Stimulated activated CD8-positive, alpha-beta memory T cell treated with anti-CD3 and anti-CD28 coated beads, Interleukin-15, amount 100 ng/mL, for 48 hours (primary cell): Measurements from ENCODE around the gene CYP4A22.
"Not testable (repeated sequence)": the region's sequence is repeated elsewhere in the genome, so short reads cannot be mapped to it uniquely, and the experiment has no call there.

Experiments used
- DNase-seq, 2 donors: peaks; one replicate each; pipeline ENCODE4 v3.0.0-alpha.2; 2020; ENCODE audit warnings: low read depth in 2 of 2

CYP4A22 gene, protein sequence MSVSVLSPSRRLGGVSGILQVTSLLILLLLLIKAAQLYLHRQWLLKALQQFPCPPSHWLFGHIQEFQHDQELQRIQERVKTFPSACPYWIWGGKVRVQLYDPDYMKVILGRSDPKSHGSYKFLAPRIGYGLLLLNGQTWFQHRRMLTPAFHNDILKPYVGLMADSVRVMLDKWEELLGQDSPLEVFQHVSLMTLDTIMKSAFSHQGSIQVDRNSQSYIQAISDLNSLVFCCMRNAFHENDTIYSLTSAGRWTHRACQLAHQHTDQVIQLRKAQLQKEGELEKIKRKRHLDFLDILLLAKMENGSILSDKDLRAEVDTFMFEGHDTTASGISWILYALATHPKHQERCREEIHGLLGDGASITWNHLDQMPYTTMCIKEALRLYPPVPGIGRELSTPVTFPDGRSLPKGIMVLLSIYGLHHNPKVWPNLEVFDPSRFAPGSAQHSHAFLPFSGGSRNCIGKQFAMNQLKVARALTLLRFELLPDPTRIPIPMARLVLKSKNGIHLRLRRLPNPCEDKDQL

DNA sequence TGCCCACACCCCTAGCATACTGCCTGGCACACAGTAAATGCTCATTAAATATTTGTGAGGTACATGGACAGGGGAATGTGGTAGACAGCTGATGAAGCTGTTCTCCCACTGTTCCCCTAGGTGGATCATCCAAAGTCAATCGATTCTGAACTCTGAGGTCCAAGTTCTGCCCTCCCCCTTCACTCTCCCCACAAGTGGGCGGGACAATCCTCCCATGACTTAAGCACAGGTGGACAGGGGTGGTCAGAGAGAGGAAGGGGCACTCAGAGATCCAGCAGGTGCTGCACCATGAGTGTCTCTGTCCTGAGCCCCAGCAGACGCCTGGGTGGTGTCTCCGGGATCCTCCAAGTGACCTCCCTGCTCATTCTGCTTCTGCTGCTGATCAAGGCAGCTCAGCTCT lies at the start of gene CYP4A22:
TSS of gene CYP4A22 (plus strand) at position 244 of the 400 bp plus-strand sequence. CDS start at position 289, 45 bp downstream.
- DNase-seq, result no peak

DNA sequence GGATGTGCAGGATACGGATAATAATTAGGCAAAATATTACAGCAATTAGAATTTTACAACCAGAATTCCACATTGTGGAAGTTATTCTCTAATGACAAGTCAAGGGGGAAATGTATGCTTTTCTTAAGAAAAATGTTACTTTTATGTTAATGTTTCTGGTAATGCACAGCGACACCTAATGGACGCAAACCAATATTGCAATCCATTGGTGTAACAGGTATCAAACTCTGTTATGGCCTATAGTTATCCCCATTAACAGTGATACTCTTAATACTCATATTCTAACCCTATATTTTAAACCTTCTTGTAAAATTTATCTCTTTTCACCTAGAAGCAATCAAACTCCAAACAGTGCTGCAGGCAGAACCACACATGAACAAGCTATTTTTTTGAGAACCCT lies 47.9 kb upstream of the CYP4A22 start:
- not testable (repeated sequence) for DNase-seq

GRCh38 chr1:47091476-47091875 lies 45.8 kb upstream of the CYP4A22 start:
- DNase-seq, result not testable (repeated sequence)

- no peak for DNase-seq
Measured at GRCh38 chr1:47104816-47105215, 32.4 kb upstream of the CYP4A22 start.

GRCh38 chr1:47106792-47107191 lies 30.4 kb upstream of the CYP4A22 start:
- no peak for DNase-seq

DNA sequence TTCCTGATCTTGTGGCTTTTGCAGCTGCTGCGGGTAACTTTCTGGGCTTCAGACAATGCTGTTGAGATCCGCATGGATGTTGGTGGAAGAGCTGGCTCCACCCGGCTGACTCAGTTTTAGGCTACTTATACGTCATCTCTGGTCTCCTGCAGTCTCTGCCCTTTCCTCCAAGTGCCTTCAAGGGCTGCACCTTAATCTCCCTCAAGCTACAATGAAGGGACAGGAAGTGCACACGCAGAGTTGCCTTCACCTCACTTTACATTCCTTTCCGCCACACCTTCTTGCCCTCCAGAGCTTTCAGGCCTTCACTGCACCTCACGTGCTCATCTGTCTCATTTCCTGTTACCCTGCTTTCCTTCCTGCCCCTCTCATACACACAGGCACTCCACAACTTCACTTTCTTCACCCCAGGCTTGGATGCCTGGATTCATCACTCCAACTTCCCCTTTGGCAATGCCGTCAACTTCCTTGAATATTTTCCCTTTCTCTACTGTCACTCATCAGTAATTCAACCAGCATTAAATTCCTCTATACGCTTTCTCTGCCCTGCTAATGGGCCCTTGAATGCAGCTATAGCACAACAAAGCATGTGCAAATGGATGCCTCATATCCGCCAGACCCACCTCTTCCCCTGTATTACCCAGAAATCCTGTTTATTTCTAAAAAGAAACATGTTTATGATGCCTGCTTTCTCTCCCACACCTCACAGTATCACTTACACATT lies 29.2 kb upstream of the CYP4A22 start:
- DNase-seq, result not testable (repeated sequence)

- not testable (repeated sequence) for DNase-seq
Measured at GRCh38 chr1:47109482-47109881, 27.8 kb upstream of the CYP4A22 start.

GRCh38 chr1:47113178-47113577 lies 24.1 kb upstream of the CYP4A22 start:
- DNase-seq, result no peak

- not testable (repeated sequence) for DNase-seq
Measured at GRCh38 chr1:47121039-47121438, 16.2 kb upstream of the CYP4A22 start.

DNA sequence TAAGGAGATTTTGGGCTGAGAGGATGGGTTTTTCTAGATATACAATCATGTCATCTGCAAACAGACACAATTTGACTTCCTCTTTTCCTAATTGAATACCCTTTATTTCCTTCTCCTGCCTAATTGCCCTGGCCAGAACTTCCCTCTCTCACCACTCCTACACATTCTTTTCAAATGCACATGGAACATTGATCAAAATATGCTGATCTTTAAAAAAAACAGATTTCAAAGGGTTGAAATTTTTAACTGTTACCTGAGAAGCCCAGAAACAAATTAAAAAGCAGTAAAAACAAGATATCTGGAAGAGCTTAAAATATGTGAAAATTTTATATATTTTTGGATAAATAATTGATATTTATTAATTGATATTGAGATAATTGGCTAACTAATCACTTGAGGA lies 12.4 kb upstream of the CYP4A22 start:
- not testable (repeated sequence) for DNase-seq

- not testable (repeated sequence) for DNase-seq
Measured at GRCh38 chr1:47126997-47127396, 10.2 kb upstream of the CYP4A22 start.

DNA sequence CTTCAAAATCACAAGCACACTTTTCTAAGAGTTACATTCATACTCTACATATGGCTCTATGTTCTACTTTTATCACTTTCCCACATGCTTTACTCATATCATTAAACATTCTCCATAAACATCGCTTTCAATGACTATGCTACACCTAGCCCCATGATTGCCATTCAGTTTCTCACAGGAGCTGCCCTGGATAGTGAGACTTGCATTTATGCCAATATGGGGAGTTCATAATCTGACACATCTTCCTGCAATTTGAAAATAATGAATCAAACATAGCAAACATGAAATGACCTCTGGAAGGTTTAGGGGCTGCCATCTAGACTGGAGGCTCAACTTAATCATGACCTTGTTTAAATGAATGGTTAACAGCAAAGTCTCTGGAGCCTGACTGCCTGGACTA lies 9.0 kb upstream of the CYP4A22 start:
- DNase-seq, result no peak

- DNase-seq, result not testable (repeated sequence)
Measured at GRCh38 chr1:47128854-47129253, 8.4 kb upstream of the CYP4A22 start.

- not testable (repeated sequence) for DNase-seq
Measured at GRCh38 chr1:47129489-47130230, 7.6 kb upstream of the CYP4A22 start.

DNA sequence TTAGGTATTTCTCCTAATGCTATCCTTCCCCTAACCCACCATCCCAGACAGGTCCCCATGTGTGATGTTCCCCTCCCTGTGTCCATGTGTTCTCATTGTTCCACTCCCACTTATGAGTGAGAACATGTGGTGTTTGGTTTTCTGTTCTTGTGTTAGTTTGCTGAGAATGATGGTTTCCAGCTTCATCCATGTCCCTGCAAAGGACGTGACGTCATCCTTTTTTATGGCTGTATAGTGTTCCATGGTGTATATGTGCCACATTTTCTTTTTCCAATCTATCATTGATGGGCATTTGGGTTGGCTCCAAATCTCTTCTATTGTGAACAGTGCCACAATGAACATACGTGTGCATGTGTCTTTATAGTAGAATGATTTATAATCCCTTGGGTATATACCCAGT lies 4.6 kb upstream of the CYP4A22 start:
- not testable (repeated sequence) for DNase-seq

DNA sequence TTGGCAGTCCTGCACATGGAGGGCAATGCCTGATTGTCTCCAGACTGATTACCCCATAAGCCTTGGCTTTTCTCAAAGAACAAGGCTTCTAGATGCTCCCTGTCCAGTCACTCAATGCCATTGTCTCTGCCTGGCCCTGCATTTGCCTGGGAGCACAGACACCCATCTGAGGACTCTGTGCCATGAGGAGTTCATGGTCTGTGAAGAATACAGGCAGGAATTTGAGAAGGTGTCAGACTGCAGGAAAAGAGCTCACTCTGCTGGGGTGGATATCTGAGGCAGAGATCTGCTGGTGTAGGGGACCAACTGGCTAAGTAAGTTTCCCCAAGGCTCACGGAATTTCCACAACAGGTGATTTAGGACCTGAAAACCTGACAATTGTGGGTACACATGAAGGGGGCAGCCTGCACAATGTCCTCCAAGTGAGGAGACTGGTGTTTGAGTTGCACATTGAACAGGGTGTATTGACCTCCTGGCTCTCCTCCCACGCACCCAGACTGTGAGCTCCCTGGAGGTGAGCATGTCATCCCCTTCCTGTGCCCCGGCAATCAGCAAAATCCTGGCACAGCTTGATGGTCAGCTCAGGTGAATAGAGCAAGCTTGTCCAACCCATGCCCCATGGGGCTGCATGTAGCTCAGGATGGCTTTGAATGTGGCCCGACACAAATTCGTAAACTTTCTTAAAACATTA lies 829 bp downstream of the CYP4A22 start:
- no peak for DNase-seq

GRCh38 chr1:47140358-47140757 lies 3.1 kb downstream of the CYP4A22 start:
- not testable (repeated sequence) for DNase-seq

- not testable (repeated sequence) for DNase-seq
Measured at GRCh38 chr1:47143654-47144053, 6.4 kb downstream of the CYP4A22 start.

- DNase-seq, result not testable (repeated sequence)
Measured at GRCh38 chr1:47146495-47146894, 9.3 kb downstream of the CYP4A22 start.

DNA sequence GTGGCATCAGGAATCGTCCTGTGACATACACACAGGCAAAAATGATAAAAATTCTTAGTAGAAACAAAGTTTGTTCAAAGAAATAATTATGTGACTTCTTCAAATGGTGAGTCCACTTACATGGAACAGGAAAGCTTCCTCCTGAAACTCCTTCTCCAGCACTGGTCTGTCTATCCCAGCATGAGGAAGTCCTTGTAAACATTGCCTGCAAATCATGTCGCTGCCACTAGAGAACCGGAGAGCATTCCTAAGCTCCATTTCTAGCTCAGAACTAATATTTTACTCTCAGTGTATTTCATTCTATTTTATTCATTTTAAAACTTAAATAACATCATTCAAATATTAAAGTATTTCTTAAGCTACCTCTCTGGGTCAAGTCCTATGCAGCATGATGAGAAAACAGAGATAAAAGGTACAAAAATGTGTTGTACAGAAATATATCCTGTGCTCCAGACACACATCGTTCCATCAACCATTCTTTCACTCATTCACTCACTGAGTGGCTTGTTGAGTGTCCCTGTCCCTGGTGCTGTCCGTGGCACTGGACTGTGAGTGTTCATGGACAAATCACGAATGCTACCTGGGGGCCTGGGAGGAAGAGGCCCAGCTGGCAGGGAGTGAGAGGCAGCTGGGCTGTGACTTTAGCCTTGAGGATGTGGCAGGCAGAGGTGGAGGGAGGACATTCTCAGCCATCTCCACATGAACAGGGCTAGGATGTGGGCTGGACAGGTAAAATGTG lies 10.0 kb downstream of the CYP4A22 start:
- no peak for DNase-seq

DNA sequence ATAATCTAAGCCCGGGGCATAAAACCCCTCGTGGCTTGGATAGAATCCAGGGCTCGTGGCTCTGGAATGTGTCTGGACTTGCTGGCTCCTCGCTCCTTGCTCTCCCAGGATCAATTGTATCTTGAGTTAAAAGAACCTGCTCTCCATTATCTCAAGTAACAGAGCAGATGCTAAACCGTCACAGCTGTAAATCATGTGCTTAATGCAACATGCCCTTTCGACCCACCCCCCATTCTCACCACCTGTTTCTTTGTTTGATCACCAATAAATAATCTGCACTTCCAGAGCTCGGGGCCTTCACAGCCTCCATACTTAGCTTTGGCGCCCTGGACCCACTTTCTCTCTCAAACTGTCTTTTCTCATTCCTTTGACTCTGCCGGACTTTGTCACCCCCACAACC lies 11.9 kb downstream of the CYP4A22 start:
- not testable (repeated sequence) for DNase-seq
